GM12872 (cell line): ENCODE data around the gene ATG101.

Source experiments
- CTCF ChIP-seq: IDR thresholded peaks from 3 replicates; pipeline ENCODE4 v1.5.1; 2011; ENCODE audit warnings: low read depth, mild to moderate bottlenecking, low read length, moderate library complexity; ENCODE audit not compliant: insufficient read depth

ATG101 gene

DNA sequence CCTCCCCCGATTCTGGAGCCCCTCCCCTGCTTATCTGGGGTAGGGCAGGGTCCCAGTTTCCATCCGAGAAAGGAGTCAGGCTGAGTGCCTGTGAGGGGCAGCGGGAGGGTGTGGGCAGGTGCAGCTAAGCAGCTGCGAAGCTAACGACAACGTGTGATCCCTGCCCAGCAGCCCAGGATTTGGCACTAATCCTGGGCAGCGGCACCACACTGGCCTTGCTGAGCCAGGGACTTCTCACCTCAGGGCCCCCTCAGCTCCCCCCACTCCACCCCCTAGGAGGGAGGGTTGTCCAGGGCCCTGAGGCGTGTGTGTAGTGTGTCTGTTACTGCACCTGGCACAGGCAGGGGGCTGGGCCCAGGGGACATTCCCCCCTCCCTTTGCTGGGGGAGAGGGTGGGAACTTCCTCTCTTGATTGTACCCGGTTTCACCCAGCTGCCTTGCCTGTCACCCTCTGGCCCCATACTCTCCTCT lies 11.5 kb downstream of the ATG101 start:
- no peak for TF ChIP-seq CTCF

GRCh38 chr12:52082026-52082668 lies 12.4 kb downstream of the ATG101 start:
- TF ChIP-seq CTCF, result no peak

DNA sequence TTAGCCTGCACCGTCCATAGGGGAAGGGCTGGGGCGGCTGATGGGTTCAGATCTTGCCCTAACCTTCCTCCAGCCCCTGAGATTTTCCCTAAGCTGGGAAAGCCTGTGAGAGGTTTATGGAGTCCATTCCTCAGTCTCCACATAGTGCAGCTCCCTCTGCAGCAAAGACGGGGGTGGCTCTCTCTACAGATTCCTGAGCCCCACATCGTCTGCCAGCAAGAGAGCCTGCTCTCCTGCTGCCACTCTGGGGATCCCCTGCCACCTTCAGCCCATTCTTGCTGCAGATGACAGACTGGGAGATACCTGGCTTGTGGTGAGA lies 12.8 kb downstream of the ATG101 start:
- TF ChIP-seq CTCF, result no peak

GRCh38 chr12:52082988-52083637 lies 13.3 kb downstream of the ATG101 start:
- peak; percentile 98 for TF ChIP-seq CTCF

GRCh38 chr12:52083638-52083996 lies 13.8 kb downstream of the ATG101 start:
- TF ChIP-seq CTCF, result no peak

- TF ChIP-seq CTCF, result no peak
These were observed 14.9 kb downstream of the ATG101 start for GRCh38 chr12:52084491-52085231.

DNA sequence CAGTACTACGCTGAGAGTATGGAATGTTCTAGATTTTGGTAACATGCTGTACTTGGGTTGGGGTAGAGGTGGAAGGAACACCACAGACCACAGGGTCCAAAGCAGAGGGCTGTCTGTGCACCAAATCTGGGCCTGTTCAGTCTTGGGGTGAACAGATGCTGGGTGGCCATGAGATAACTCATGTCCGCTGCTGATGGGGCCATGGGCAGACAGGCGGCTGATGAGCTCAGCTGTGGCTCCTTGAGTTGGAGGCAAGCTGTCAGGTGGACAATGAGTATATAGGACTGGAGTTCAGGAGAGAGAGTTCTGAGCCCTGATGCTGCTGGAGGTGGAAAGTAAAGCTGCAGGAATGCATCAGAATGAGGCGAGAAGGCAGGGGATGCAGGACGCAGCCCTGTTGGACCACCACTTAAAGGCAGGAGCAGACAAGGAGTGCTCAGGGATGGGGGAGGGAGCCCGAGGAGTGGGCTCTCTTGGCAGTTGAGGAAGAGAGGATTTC lies 16.0 kb downstream of the ATG101 start:
- TF ChIP-seq CTCF, result no peak
